ENCODE results near the gene MSN. TPM values are rescaled to one million over a fixed set of nuclear protein-coding genes. Genes with fewer than 3 reads are reported as not detected.
"Not testable (repeated sequence)": the region's sequence is repeated elsewhere in the genome, so short reads cannot be mapped to it uniquely, and the experiment has no call there.

Gene MSN
- total RNA-seq, 1 donor from 2014 or later: 479 TPM

- H3K4me3 Mint-ChIP-seq: no peak overlapping the region
- no peaks in the 10 kb centered on the region for H3K27me3 Mint-ChIP-seq (ENCODE audit: insufficient read depth)
- DNase-seq (ENCODE audit: low spot score): no peak
- H3K36me3 Mint-ChIP-seq (ENCODE audit: low read depth): peaks cover 48% of the 10 kb centered on the region
- H3K4me1 Mint-ChIP-seq (ENCODE audit: low read depth): peaks cover 64% of the 10 kb centered on the region
- no peak overlapping the region for H3K27ac Mint-ChIP-seq
- no peaks in the 10 kb centered on the region for H3K9me3 Mint-ChIP-seq
- intact Hi-C loops (cut with micrococcal nuclease): loop anchor here (10.0 kb wide), 2 partner anchors 119 to 659 kb away; no protein-coding TSS in a partner anchor
Measured at GRCh38 chrX:65745427-65745826, 78.0 kb downstream of the MSN start.

DNA sequence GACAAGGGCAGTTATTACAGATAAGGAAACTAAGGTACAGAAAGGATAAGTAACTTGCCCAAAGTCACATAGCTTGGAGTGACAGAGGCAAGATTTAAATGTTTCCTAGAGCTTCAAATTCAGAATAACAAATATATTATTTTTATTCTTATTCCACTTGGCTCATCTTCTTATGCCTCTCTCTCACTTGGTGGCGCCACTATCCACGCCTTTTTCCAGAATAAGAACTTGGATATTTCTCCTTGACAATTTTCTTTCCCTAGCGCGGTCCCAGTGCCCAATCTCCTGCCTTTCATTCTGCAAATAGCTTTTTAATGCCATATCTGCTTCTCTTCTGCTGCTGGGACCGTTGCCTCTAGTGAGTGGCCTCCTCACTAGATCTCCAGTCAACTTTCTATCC, 78.5 kb downstream of the MSN start:
- Mint-ChIP-seq H3K36me3 (ENCODE audit: low read depth) (peaks cover 43% of the 10 kb centered on the region), H3K27ac (no peak overlapping the region), H3K4me1 (ENCODE audit: low read depth) (peaks cover 64% of the 10 kb centered on the region), H3K9me3 (no peaks in the 10 kb centered on the region), H3K27me3 (ENCODE audit: insufficient read depth) (no peaks in the 10 kb centered on the region), H3K4me3 (no peak overlapping the region)
- no peak for DNase-seq (ENCODE audit: low spot score)
- intact Hi-C loops (cut with micrococcal nuclease): loop anchor here (10.0 kb wide), 2 partner anchors 119 to 659 kb away; no protein-coding TSS in a partner anchor

DNA sequence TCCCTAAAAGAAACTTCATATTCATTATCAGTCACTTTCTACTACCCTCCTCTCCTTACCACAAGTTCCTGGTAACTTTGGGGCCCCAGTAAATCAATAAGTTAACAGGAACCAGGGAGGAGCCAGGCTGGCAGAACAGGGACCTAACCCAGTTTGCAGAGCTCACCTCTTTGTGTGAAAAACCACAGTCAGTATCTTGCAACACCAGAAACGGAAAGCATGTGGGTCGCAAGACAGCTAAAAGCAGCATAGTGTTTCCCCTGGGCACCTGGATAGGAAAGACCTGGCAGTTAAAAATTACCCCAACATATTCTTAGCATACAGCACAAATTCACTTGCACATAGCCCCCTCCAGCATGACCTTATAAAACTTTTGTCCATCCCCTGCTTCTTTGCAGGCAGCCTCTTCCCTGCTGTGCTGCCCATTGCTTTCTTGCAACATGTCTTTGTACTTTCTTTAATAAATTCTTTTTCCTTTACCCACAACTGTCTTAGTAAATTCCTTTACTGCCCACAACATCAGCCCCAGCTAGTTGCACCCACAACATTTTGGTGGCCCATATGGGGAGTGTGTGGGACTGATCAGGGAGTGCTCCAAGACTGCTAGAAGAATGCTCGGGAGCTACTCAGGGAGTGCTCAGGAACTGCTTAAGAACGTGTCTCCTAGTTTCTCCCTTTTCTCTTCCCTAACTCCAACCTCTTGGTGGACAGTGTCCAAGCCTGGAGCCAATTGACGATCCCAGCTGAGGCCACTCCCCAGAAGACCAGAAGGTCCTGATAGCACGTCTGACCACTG, 83.4 kb downstream of the MSN start:
- intact Hi-C loops (cut with micrococcal nuclease): loop anchor here (1.0 to 2.0 kb wide), 3 partner anchors 32 to 236 kb away; no protein-coding TSS in a partner anchor
- no peaks in the 10 kb centered on the region for H3K9me3 Mint-ChIP-seq
- H3K4me1 Mint-ChIP-seq (ENCODE audit: low read depth): peaks cover 60% of the 10 kb centered on the region
- no peaks in the 10 kb centered on the region for H3K27me3 Mint-ChIP-seq (ENCODE audit: insufficient read depth)
- peak overlapping the region; percentile 56 for H3K4me3 Mint-ChIP-seq
- peak; percentile 43 for DNase-seq (ENCODE audit: low spot score)
- H3K36me3 Mint-ChIP-seq (ENCODE audit: low read depth): peaks cover 16% of the 10 kb centered on the region
- peak overlapping the region; percentile 55 for H3K27ac Mint-ChIP-seq

DNA sequence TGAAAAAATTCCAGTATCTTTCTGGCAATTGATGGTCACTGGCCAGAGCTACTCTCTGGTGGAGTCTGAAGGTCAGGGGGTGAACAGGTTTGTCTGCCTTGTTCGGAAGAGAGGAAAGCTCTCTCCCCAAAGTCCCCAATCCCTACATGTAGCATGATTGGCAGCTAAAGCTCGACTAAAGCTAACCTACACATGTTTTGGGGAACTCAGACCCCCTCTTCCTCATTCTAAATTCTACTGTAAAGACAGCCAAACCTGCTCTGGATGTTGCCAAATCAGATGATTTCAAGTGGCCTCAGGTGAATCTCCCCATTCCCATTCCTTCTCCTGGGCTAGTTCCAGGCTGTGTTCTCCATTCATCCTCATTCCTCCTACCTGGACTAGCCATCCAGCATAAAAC, 84.1 kb downstream of the MSN start:
- H3K27me3 Mint-ChIP-seq (ENCODE audit: insufficient read depth): no peaks in the 10 kb centered on the region

DNA sequence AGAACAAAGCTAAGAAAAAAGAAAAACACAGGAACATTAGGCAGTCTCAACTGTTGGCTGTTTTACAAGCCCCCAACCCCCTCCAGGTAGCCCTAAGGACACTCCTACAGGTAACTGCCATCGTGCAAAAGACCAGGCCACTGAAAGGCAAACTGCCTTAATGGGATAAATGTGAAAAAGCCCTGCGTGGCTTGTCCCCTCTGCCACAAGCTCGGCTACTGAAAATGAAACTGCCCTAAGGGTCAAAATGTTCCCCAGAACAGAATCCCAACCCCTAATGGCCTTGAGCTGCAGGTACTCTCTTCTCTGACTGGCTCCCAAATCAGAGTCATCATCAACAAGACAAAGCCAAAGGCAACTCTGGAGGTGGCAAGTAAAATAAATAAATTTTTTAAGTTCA, 84.8 kb downstream of the MSN start:
- Mint-ChIP-seq H3K4me3 (no peak overlapping the region), H3K9me3 (no peaks in the 10 kb centered on the region), H3K27ac (no peak overlapping the region), H3K36me3 (ENCODE audit: low read depth) (peaks cover 8% of the 10 kb centered on the region), H3K4me1 (ENCODE audit: low read depth) (peaks cover 59% of the 10 kb centered on the region), H3K27me3 (ENCODE audit: insufficient read depth) (no peaks in the 10 kb centered on the region)
- DNase-seq (ENCODE audit: low spot score): no peak
- intact Hi-C loops (cut with micrococcal nuclease): no loop called here

More for the DNA sequence above, 84.1 kb downstream of the MSN start:
- Mint-ChIP-seq H3K36me3 (ENCODE audit: low read depth) (peaks cover 11% of the 10 kb centered on the region), H3K4me1 (ENCODE audit: low read depth) (peaks cover 58% of the 10 kb centered on the region), H3K4me3 (no peak overlapping the region), H3K27ac (no peak overlapping the region), H3K9me3 (no peaks in the 10 kb centered on the region)
- DNase-seq (ENCODE audit: low spot score): no peak
- intact Hi-C loops (cut with micrococcal nuclease): loop anchor here (2.0 kb wide), 1 partner anchor 235 kb away; no protein-coding TSS in a partner anchor

DNA sequence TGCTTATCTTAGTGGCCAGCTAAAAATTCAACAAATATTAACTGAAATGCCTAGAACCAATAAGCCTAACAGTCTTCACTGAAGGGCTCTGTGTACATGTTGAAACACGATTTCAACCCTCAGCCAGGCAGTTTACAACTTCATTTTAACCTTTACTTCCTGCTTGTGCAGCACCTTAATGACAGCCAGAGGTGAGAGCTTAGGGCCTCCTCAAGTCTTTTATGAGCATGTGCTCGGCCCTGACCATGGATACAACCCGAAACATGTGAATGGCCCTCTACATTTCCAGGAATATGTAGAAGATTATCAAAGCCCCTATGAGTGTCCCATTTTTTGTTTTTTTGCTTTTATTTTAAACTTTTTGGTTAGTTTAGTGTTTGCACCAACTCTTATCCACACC, 88.3 kb downstream of the MSN start:
- Mint-ChIP-seq H3K4me3 (no peak overlapping the region), H3K27me3 (ENCODE audit: insufficient read depth) (no peaks in the 10 kb centered on the region), H3K9me3 (no peaks in the 10 kb centered on the region), H3K4me1 (ENCODE audit: low read depth) (peaks cover 51% of the 10 kb centered on the region), H3K27ac (no peak overlapping the region), H3K36me3 (ENCODE audit: low read depth) (no peaks in the 10 kb centered on the region)
- intact Hi-C loops (cut with micrococcal nuclease): no loop called here
- DNase-seq (ENCODE audit: low spot score): no peak

DNA sequence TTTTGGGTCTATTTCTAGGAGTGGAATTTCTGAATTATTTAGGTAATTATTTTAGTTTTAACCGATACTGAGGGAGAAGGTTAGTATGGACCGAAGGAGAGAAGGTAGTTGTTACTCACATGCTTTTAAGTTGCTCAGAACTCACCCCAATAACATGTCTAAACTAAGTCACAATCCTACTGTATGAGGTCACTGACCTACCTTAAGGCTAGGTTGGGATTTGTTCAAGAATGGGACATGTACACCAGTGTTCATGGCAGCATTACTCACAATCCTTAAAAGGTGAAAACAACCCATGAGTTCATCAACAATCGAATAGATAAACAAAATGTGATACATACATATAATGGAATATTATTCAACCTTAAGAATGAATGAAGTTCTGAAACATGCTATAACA, 90.5 kb downstream of the MSN start:
- H3K27ac Mint-ChIP-seq: no peak overlapping the region
- H3K36me3 Mint-ChIP-seq (ENCODE audit: low read depth): peaks cover 7% of the 10 kb centered on the region
- intact Hi-C loops (cut with micrococcal nuclease): no loop called here
- peaks cover 7% of the 10 kb centered on the region for H3K9me3 Mint-ChIP-seq
- H3K4me3 Mint-ChIP-seq: no peak overlapping the region
- no peak for DNase-seq (ENCODE audit: low spot score)
- peaks cover 38% of the 10 kb centered on the region for H3K4me1 Mint-ChIP-seq (ENCODE audit: low read depth)
- no peaks in the 10 kb centered on the region for H3K27me3 Mint-ChIP-seq (ENCODE audit: insufficient read depth)

DNA sequence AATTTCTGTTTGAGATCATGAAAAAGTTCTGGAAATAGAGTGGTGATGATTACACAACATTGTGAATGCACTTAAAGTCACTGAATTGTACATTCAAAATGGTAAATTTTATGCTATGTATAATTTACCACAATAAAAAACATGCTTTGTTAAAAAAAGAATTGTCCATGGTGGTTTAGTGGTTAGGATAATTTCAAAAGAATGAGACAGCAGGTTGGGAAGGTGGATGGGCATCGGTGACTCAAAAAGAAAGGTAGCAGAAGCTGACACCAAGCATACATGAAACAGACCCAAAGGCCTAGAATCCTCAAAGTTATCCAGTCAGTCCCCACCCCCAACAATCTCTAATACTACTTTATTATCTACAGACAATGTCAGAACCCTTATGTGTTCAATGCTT, 91.1 kb downstream of the MSN start:
- Mint-ChIP-seq H3K36me3 (ENCODE audit: low read depth) (peaks cover 7% of the 10 kb centered on the region), H3K27me3 (ENCODE audit: insufficient read depth) (no peaks in the 10 kb centered on the region), H3K4me3 (no peak overlapping the region), H3K4me1 (ENCODE audit: low read depth) (peaks cover 41% of the 10 kb centered on the region), H3K27ac (no peak overlapping the region), H3K9me3 (peaks cover 7% of the 10 kb centered on the region)
- intact Hi-C loops (cut with micrococcal nuclease): no loop called here
- no peak for DNase-seq (ENCODE audit: low spot score)

- H3K27me3 Mint-ChIP-seq (ENCODE audit: insufficient read depth); intact Hi-C loops (cut with micrococcal nuclease); H3K36me3 Mint-ChIP-seq (ENCODE audit: low read depth); H3K9me3 Mint-ChIP-seq; H3K4me3 Mint-ChIP-seq; H3K27ac Mint-ChIP-seq; DNase-seq (ENCODE audit: low spot score): not testable (repeated sequence)
- peaks cover 49% of the 10 kb centered on the region for H3K4me1 Mint-ChIP-seq (ENCODE audit: low read depth)
Measured at GRCh38 chrX:65759525-65759924, 92.1 kb downstream of the MSN start.

DNA sequence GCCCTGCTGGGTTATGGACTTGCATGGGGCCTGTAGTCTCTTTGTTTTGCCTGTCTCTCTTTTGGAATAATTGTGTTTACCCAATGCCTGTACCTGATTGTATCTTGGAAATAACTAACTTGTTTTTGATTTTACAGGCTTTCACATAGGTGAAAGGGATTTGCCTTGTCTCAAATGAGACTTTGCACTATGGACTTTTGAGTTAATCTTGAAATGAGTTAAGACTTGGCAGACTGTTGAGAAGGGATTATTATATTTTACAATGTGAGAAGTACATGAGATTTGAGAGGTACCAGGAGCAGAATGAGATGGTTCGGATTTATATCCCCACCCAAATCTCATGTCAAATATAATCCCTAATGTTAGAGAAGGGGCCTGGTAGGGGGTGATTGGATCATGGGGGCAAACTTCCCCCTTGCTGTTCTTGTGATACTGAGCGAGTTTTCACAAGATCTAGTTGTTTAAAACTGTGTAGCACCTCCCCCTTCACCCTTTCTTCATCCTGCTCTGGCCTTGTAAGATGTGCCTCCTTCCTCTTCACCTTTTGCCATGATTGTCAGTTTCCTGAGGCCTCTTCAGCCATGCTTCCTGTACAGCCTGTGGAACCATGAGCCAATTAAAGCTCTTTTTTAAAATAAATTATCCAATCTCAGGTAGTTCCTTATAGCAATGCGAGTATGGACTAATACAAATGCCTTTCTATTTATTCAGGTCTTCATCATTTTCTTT, 102.3 kb downstream of the MSN start:
- no peaks in the 10 kb centered on the region for H3K27me3 Mint-ChIP-seq (ENCODE audit: insufficient read depth)
- DNase-seq (ENCODE audit: low spot score): no peak
- no peaks in the 10 kb centered on the region for H3K36me3 Mint-ChIP-seq (ENCODE audit: low read depth)
- peaks cover 4% of the 10 kb centered on the region for H3K4me1 Mint-ChIP-seq (ENCODE audit: low read depth)
- H3K4me3 Mint-ChIP-seq: no peak overlapping the region
- no peaks in the 10 kb centered on the region for H3K9me3 Mint-ChIP-seq
- intact Hi-C loops (cut with micrococcal nuclease): no loop called here
- no peak overlapping the region for H3K27ac Mint-ChIP-seq

GRCh38 chrX:65772842-65773241, 105.4 kb downstream of the MSN start:
- no peaks in the 10 kb centered on the region for H3K27me3 Mint-ChIP-seq (ENCODE audit: insufficient read depth)
- no peak overlapping the region for H3K4me3 Mint-ChIP-seq
- peaks cover 4% of the 10 kb centered on the region for H3K4me1 Mint-ChIP-seq (ENCODE audit: low read depth)
- H3K9me3 Mint-ChIP-seq: no peaks in the 10 kb centered on the region
- H3K36me3 Mint-ChIP-seq (ENCODE audit: low read depth): no peaks in the 10 kb centered on the region
- no peak for DNase-seq (ENCODE audit: low spot score)
- intact Hi-C loops (cut with micrococcal nuclease): no loop called here
- no peak overlapping the region for H3K27ac Mint-ChIP-seq

DNA sequence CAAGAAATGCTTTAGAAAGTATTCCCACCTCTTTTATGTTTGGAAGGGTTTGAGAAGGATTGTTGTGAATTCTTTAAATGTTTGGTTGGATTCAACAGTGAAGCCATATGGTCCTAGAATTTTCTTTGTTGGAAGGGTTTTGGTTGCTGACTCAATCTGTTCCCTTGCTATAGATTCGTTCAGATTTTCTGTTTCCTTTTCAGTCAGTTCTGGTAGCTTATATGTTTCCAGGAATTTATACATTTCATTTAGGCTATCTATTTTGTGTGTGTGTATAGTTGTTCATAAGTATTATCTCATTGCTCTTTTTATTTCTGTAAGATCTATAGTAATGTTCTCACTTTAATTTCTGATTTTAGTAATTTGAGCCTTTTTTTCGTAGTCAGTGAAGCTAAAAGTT, 114.4 kb downstream of the MSN start:
- peaks cover 5% of the 10 kb centered on the region for H3K9me3 Mint-ChIP-seq
- H3K27ac Mint-ChIP-seq: no peak overlapping the region
- no peak for DNase-seq (ENCODE audit: low spot score)
- H3K27me3 Mint-ChIP-seq (ENCODE audit: insufficient read depth): peaks cover 6% of the 10 kb centered on the region
- H3K36me3 Mint-ChIP-seq (ENCODE audit: low read depth): no peaks in the 10 kb centered on the region
- H3K4me3 Mint-ChIP-seq: no peak overlapping the region
- intact Hi-C loops (cut with micrococcal nuclease): loop anchor here (2.0 kb wide), 1 partner anchor 19 kb away; no protein-coding TSS in a partner anchor
- peaks cover 24% of the 10 kb centered on the region for H3K4me1 Mint-ChIP-seq (ENCODE audit: low read depth)

DNA sequence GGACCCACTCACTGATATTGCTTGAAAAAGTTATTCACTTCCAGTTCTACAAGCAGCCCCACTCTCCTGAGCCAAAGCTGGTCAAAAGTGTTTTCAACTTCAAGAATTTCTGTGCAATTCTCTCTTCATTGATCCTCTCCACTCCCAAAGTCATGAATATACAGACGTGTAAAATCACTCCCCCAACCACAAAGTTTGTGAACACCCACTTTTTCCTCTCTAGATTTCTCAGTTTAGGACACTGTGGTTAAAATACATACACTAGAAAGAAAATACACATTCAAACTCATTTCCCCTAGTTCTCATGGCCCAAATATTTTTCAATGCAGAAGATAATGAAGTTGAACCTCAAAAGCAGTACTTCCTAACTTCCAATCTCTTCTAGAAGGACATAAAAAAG, 116.3 kb downstream of the MSN start:
- DNase-seq (ENCODE audit: low spot score): no peak
- peak overlapping the region; percentile 22 for H3K4me3 Mint-ChIP-seq
- H3K27ac Mint-ChIP-seq: peak overlapping the region; percentile 70
- H3K4me1 Mint-ChIP-seq (ENCODE audit: low read depth): peaks cover 24% of the 10 kb centered on the region
- intact Hi-C loops (cut with micrococcal nuclease): loop anchor here (1.0 to 2.0 kb wide), 2 partner anchors 21 to 33 kb away; no protein-coding TSS in a partner anchor
- H3K36me3 Mint-ChIP-seq (ENCODE audit: low read depth): no peaks in the 10 kb centered on the region
- H3K9me3 Mint-ChIP-seq: no peaks in the 10 kb centered on the region
- no peaks in the 10 kb centered on the region for H3K27me3 Mint-ChIP-seq (ENCODE audit: insufficient read depth)

Measured in activated T-helper 1 cell treated with anti-CD3 and anti-CD28 coated beads, Interleukin-12 subunit alpha, Interleukin-12 subunit beta, Interleukin-2, Interleukin-4 antibody, amounts not matched to agents 30 ng/mL and 10 ng/mL and 1 ng/mL, durations not matched to agents 14 hours and 24 hours and 36 hours (primary cell).